Astrocyte (in vitro differentiated cells and primary cell): Measurements from ENCODE around the gene DTNB. TPM values are rescaled to one million over a fixed set of nuclear protein-coding genes. Genes with fewer than 3 reads are reported as not detected.
A peak's percentile ranks its signal among the peaks of the same experiment; 100 is the strongest.

ENCODE experiments used
- DNase-seq: peaks from one replicate; pipeline ENCODE4 v3.0.0-alpha.2; 2010; ENCODE audit warnings: low read depth
- FAIRE-seq: peaks from 2 replicates; lab custom pipeline; 2011; peaks lifted over from hg19 to GRCh38; lab: Jason Lieb, UNC
- H2AFZ ChIP-seq: 2 replicates; pipeline ENCODE4 v1.6.0; 2012; ENCODE audit warnings: low read depth, low read length, inconsistent platforms
- H3K27ac ChIP-seq: 2 replicates; pipeline ENCODE4 v1.5.1; 2011; ENCODE audit warnings: low read depth, low read length, inconsistent platforms
- H3K27me3 ChIP-seq: 2 replicates; pipeline ENCODE4 v1.6.0; 2011; ENCODE audit warnings: low read length, inconsistent platforms; ENCODE audit not compliant: insufficient read depth
- H3K36me3 ChIP-seq: 2 replicates; pipeline ENCODE4 v1.5.1; 2011; ENCODE audit warnings: low read length, inconsistent platforms; ENCODE audit not compliant: insufficient read depth
- H3K4me1 ChIP-seq: 2 replicates; pipeline ENCODE4 v1.5.1; 2011; ENCODE audit warnings: low read length, inconsistent platforms; ENCODE audit not compliant: insufficient read depth
- H3K4me2 ChIP-seq: 2 replicates; pipeline ENCODE4 v1.6.0; 2012; ENCODE audit warnings: low read length, inconsistent platforms
- H3K4me3 ChIP-seq: 2 replicates; pipeline ENCODE4 v1.5.1; 2011; ENCODE audit warnings: low read depth, mild to moderate bottlenecking, low read length, inconsistent platforms; ENCODE audit not compliant: insufficient read depth
- H3K79me2 ChIP-seq: 2 replicates; pipeline ENCODE4 v1.6.0; 2012; ENCODE audit warnings: mild to moderate bottlenecking, low read length, inconsistent platforms; ENCODE audit not compliant: insufficient read depth
- H3K9ac ChIP-seq: 2 replicates; pipeline ENCODE4 v1.6.0; 2012; ENCODE audit warnings: mild to moderate bottlenecking, low read length, inconsistent platforms
- H3K9me3 ChIP-seq: 2 replicates; pipeline ENCODE4 v1.5.1; 2012; ENCODE audit warnings: low read depth, mild to moderate bottlenecking, low read length, inconsistent platforms; ENCODE audit not compliant: insufficient read depth
- H4K20me1 ChIP-seq: 2 replicates; pipeline ENCODE4 v1.6.0; 2012; ENCODE audit warnings: low read length, inconsistent platforms; ENCODE audit not compliant: insufficient read depth
- H3K27ac Mint-ChIP-seq: one replicate; pipeline ENCODE4 v1.8.0; 2021; ENCODE audit warnings: mild to moderate bottlenecking, mixed read lengths; ENCODE audit not compliant: unreplicated experiment
- H3K27me3 Mint-ChIP-seq: one replicate; pipeline ENCODE4 v1.8.0; 2021; ENCODE audit warnings: low read depth, mixed read lengths; ENCODE audit not compliant: unreplicated experiment
- H3K36me3 Mint-ChIP-seq: one replicate; pipeline ENCODE4 v1.8.0; 2021; ENCODE audit warnings: low read depth, mixed read lengths; ENCODE audit not compliant: unreplicated experiment
- H3K4me1 Mint-ChIP-seq: one replicate; pipeline ENCODE4 v1.8.0; 2021; ENCODE audit warnings: low read depth, mixed read lengths; ENCODE audit not compliant: unreplicated experiment
- H3K4me3 Mint-ChIP-seq: one replicate; pipeline ENCODE4 v1.8.0; 2021; ENCODE audit warnings: mild to moderate bottlenecking, moderate library complexity, mixed read lengths; ENCODE audit not compliant: unreplicated experiment
- H3K9me3 Mint-ChIP-seq: one replicate; pipeline ENCODE4 v1.8.0; 2021; ENCODE audit warnings: mild to moderate bottlenecking, mixed read lengths; ENCODE audit not compliant: unreplicated experiment
- CTCF ChIP-seq: IDR thresholded peaks from 2 replicates; pipeline ENCODE4 v1.5.1; 2011; ENCODE audit warnings: low read depth, mild to moderate bottlenecking, inconsistent platforms, low read length, moderate library complexity; ENCODE audit not compliant: insufficient read depth
- EZH2 ChIP-seq: IDR thresholded peaks from 2 replicates; pipeline ENCODE4 v1.6.1; 2012; ENCODE audit warnings: mild to moderate bottlenecking, low read length, inconsistent platforms; ENCODE audit not compliant: insufficient read depth
- total RNA-seq: library from RNA; stranded (reverse); gene quantifications from 2 replicates; pipeline ENCODE4 v1.2.1, GENCODE V29; 2021

DTNB gene
- total RNA-seq, 1 donor from 2014 or later: 5.1 TPM

GRCh38 chr2:25589676-25590205 lies 83.6 kb downstream of the DTNB start:
- H3K4me3 ChIP-seq: no peak overlapping the region
- TF ChIP-seq EZH2 (no peak), CTCF (no peak)
- H3K9me3 ChIP-seq: no peaks in the 10 kb centered on the region
- FAIRE-seq (no peak), DNase-seq (no peak)
- H3K4me1 ChIP-seq: peaks cover 10% of the 10 kb centered on the region
- Mint-ChIP-seq H3K4me3 (no peak overlapping the region), H3K9me3 (no peaks in the 10 kb centered on the region), H3K4me1 (peaks cover 20% of the 10 kb centered on the region), H3K27ac (no peak overlapping the region), H3K36me3 (no peaks in the 10 kb centered on the region), H3K27me3 (no peaks in the 10 kb centered on the region)
- no peaks in the 10 kb centered on the region for H3K36me3 ChIP-seq
- no peaks in the 10 kb centered on the region for H3K27me3 ChIP-seq
- H3K9ac ChIP-seq: no peak overlapping the region
- H2AFZ ChIP-seq: no peak overlapping the region
- no peak overlapping the region for H3K4me2 ChIP-seq
- no peak overlapping the region for H3K27ac ChIP-seq
- no peaks in the 10 kb centered on the region for H4K20me1 ChIP-seq
- H3K79me2 ChIP-seq: no peaks in the 10 kb centered on the region

- Histone ChIP-seq H3K4me3 (no peak overlapping the region), H2AFZ (no peak overlapping the region), H3K9me3 (no peaks in the 10 kb centered on the region), H3K27ac (no peak overlapping the region), H3K4me1 (peaks cover 10% of the 10 kb centered on the region), H3K36me3 (no peaks in the 10 kb centered on the region), H3K9ac (no peak overlapping the region), H3K27me3 (no peaks in the 10 kb centered on the region), H4K20me1 (no peaks in the 10 kb centered on the region), H3K4me2 (no peak overlapping the region), H3K79me2 (no peaks in the 10 kb centered on the region)
- peaks cover 20% of the 10 kb centered on the region for H3K4me1 Mint-ChIP-seq
- no peaks in the 10 kb centered on the region for H3K27me3 Mint-ChIP-seq
- no peak overlapping the region for H3K27ac Mint-ChIP-seq
- no peak overlapping the region for H3K4me3 Mint-ChIP-seq
- FAIRE-seq (no peak), DNase-seq (no peak)
- no peak for TF ChIP-seq CTCF
- no peak for TF ChIP-seq EZH2
- no peaks in the 10 kb centered on the region for H3K9me3 Mint-ChIP-seq
- no peaks in the 10 kb centered on the region for H3K36me3 Mint-ChIP-seq
Observed at GRCh38 chr2:25588576-25588975, 84.8 kb downstream of the DTNB start.

GRCh38 chr2:25587361-25587760 lies 86.0 kb downstream of the DTNB start:
- no peak overlapping the region for H3K4me3 Mint-ChIP-seq
- H3K4me1 Mint-ChIP-seq: peaks cover 20% of the 10 kb centered on the region
- H3K9ac ChIP-seq: no peak overlapping the region
- H2AFZ ChIP-seq: peak overlapping the region; percentile 37
- H3K4me3 ChIP-seq: no peak overlapping the region
- peak overlapping the region; percentile 57 for H3K4me2 ChIP-seq
- DNase-seq (peak; percentile 61), FAIRE-seq (no peak)
- H3K36me3 Mint-ChIP-seq: no peaks in the 10 kb centered on the region
- peaks cover 10% of the 10 kb centered on the region for H3K4me1 ChIP-seq
- H3K27ac Mint-ChIP-seq: peak overlapping the region; percentile 56
- H3K27ac ChIP-seq: no peak overlapping the region
- no peaks in the 10 kb centered on the region for H4K20me1 ChIP-seq
- H3K27me3 ChIP-seq: no peaks in the 10 kb centered on the region
- TF ChIP-seq CTCF (no peak), EZH2 (no peak)
- no peaks in the 10 kb centered on the region for H3K9me3 ChIP-seq
- H3K27me3 Mint-ChIP-seq: no peaks in the 10 kb centered on the region
- H3K79me2 ChIP-seq: no peaks in the 10 kb centered on the region
- H3K36me3 ChIP-seq: no peaks in the 10 kb centered on the region
- no peaks in the 10 kb centered on the region for H3K9me3 Mint-ChIP-seq
